Osteocyte (in vitro differentiated cells): ENCODE measurements around the gene FBXL16. TPM values are rescaled to one million over a fixed set of nuclear protein-coding genes. Genes with fewer than 3 reads are reported as not detected.

Experiments used
- DNase-seq: peaks from one replicate; pipeline ENCODE4 v3.0.0; 2021; ENCODE audit warnings: mixed read lengths; ENCODE audit not compliant: unreplicated experiment; ENCODE audit errors: extremely low spot score
- H3K27ac Mint-ChIP-seq: one replicate; pipeline ENCODE4 v1.8.0; 2021; ENCODE audit warnings: mild to moderate bottlenecking, mixed read lengths; ENCODE audit not compliant: unreplicated experiment
- H3K27me3 Mint-ChIP-seq: one replicate; pipeline ENCODE4 v1.8.0; 2021; ENCODE audit warnings: mixed read lengths; ENCODE audit not compliant: unreplicated experiment
- H3K36me3 Mint-ChIP-seq: one replicate; pipeline ENCODE4 v1.8.0; 2021; ENCODE audit warnings: mixed read lengths; ENCODE audit not compliant: unreplicated experiment
- H3K4me1 Mint-ChIP-seq: one replicate; pipeline ENCODE4 v1.8.0; 2021; ENCODE audit warnings: mixed read lengths; ENCODE audit not compliant: unreplicated experiment
- H3K4me3 Mint-ChIP-seq: one replicate; pipeline ENCODE4 v1.8.0; 2021; ENCODE audit warnings: mild to moderate bottlenecking, moderate library complexity, mixed read lengths; ENCODE audit not compliant: unreplicated experiment
- H3K9me3 Mint-ChIP-seq: one replicate; pipeline ENCODE4 v1.8.0; 2021; ENCODE audit warnings: mixed read lengths; ENCODE audit not compliant: unreplicated experiment
- CTCF ChIP-seq: fragments of 200-600 bp; sonication (generic); IDR thresholded peaks from 2 replicates; pipeline ENCODE4 v1.5.0; 2021; ENCODE audit warnings: antibody characterized with exemption, mild to moderate bottlenecking, moderate library complexity
- total RNA-seq: library from RNA; stranded (reverse); gene quantifications from 2 replicates; pipeline ENCODE4 v1.2.1, GENCODE V29; 2021

Gene FBXL16
- total RNA-seq, 1 donor from 2014 or later = 0.32 TPM

GRCh38 chr16:730666-731509 is 25.3 kb upstream of the FBXL16 start:
- Mint-ChIP-seq H3K36me3 (peaks cover 7% of the 10 kb centered on the region), H3K9me3 (no peaks in the 10 kb centered on the region), H3K27me3 (no peaks in the 10 kb centered on the region), H3K27ac (no peak overlapping the region), H3K4me3 (no peak overlapping the region), H3K4me1 (no peaks in the 10 kb centered on the region)
- DNase-seq = peak; percentile 80
- TF ChIP-seq CTCF = no peak

GRCh38 chr16:729768-730665 is 24.4 kb upstream of the FBXL16 start:
- no peaks in the 10 kb centered on the region for H3K4me1 Mint-ChIP-seq
- H3K36me3 Mint-ChIP-seq = peaks cover 2% of the 10 kb centered on the region
- H3K27me3 Mint-ChIP-seq = no peaks in the 10 kb centered on the region
- TF ChIP-seq CTCF = no peak
- peak; percentile 84 for DNase-seq
- no peak overlapping the region for H3K27ac Mint-ChIP-seq
- H3K9me3 Mint-ChIP-seq = no peaks in the 10 kb centered on the region
- H3K4me3 Mint-ChIP-seq = no peak overlapping the region

- TF ChIP-seq CTCF = no peak
- Mint-ChIP-seq H3K27me3 (no peaks in the 10 kb centered on the region), H3K4me3 (no peak overlapping the region)
These were observed 23.5 kb upstream of the FBXL16 start for GRCh38 chr16:728890-729744.

GRCh38 chr16:728131-728889 is 22.7 kb upstream of the FBXL16 start:
- Mint-ChIP-seq H3K4me3 (peak overlapping the region; percentile 47), H3K36me3 (peaks cover 2% of the 10 kb centered on the region), H3K27ac (no peak overlapping the region), H3K9me3 (no peaks in the 10 kb centered on the region), H3K4me1 (no peaks in the 10 kb centered on the region), H3K27me3 (no peaks in the 10 kb centered on the region)
- peak; percentile 84 for DNase-seq
- TF ChIP-seq CTCF = no peak

More at GRCh38 chr16:728890-729744, 23.5 kb upstream of the FBXL16 start:
- peak; percentile 84 for DNase-seq
- H3K27ac Mint-ChIP-seq = no peak overlapping the region
- H3K9me3 Mint-ChIP-seq = no peaks in the 10 kb centered on the region
- H3K4me1 Mint-ChIP-seq = no peaks in the 10 kb centered on the region
- H3K36me3 Mint-ChIP-seq = peaks cover 2% of the 10 kb centered on the region
